Measurements from ENCODE around the gene AATF. TPM values are rescaled to one million over a fixed set of nuclear protein-coding genes. Genes with fewer than 3 reads are reported as not detected.

The AATF gene
- total and polyA plus RNA-seq, 3 experiments from 2014 or later = 92.7 to 130 (median 122) TPM

DNA sequence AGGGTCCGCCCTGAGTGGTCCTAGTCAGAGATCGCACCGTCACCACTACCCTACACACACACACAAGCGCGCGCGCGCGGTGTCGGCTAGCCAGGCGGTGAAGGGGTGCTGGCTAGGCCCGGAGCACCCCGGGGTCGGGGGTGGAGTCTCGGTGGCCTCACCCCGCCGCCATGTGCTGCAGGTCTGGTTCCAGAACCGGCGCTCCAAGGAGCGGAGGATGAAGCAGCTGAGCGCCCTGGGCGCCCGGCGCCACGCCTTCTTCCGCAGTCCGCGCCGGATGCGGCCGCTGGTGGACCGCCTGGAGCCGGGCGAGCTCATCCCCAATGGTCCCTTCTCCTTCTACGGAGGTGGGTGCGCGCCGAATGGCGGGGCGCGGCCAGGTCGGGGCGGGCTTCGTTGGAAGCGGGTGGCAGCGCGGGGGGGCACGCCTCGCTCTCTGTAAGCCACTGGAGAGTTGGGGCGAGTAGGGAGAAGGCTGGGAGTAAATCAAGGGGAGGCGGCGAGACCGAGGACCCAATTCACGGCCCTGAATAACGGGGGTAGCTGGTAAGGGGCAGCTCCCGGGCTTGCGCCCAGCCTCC lies 6.6 kb upstream of the AATF start:
- POLR2A ChIA-PET = no interaction called here
- Histone ChIP-seq H3K27me3 (ENCODE audit: insufficient read depth, low read length, poor library complexity, severe bottlenecking) (peaks cover 97% of the 10 kb centered on the region), H3K27ac (ENCODE audit: low read depth, low read length) (no peak overlapping the region), H3K36me3 (ENCODE audit: insufficient read depth, low read length) (no peaks in the 10 kb centered on the region), H3K4me3 (ENCODE audit: low read length) (no peak overlapping the region), H3K9me3 (ENCODE audit: low read length) (no peaks in the 10 kb centered on the region), H3K4me1 (ENCODE audit: insufficient read depth, low read length) (peaks cover 38% of the 10 kb centered on the region)
- H3K27ac Mint-ChIP-seq = peak overlapping the region in 2 of 8 donors; percentile 44 to 87
- CTCF ChIA-PET = no interaction called here
- peaks cover 0 to 7% (median 3%) of the 10 kb centered on the region in 5 donors for H3K9me3 Mint-ChIP-seq
- H3K36me3 Mint-ChIP-seq = peaks cover 0 to 3% (median 0%) of the 10 kb centered on the region in 3 donors
- peaks cover 80 to 86% of the 10 kb centered on the region in 2 donors for H3K27me3 Mint-ChIP-seq
- DNase-seq = no peak
- peak overlapping the region in 5 of 7 donors; percentile 33 to 71 (median 61) for H3K4me3 Mint-ChIP-seq
- peaks cover 34 to 49% (median 40%) of the 10 kb centered on the region in 3 donors for H3K4me1 Mint-ChIP-seq

DNA sequence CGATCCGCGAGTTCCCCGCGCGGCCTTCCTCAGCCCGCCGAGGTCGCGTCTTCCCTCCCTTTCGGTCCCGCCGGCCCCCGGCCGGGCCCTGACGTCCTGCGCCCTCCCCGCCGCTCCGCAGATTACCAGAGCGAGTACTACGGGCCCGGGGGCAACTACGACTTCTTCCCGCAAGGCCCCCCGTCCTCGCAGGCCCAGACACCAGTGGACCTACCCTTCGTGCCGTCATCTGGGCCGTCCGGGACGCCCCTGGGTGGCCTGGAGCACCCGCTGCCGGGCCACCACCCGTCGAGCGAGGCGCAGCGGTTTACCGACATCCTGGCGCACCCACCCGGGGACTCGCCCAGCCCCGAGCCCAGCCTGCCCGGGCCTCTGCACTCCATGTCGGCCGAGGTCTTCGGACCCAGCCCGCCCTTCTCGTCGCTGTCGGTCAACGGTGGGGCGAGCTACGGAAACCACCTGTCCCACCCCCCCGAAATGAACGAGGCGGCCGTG lies 6.1 kb upstream of the AATF start:
- no peak overlapping the region for H3K27ac Mint-ChIP-seq
- peaks cover 35% of the 10 kb centered on the region for H3K4me1 ChIP-seq (ENCODE audit: insufficient read depth, low read length)
- CTCF ChIA-PET = no interaction called here
- peaks cover 31 to 45% (median 35%) of the 10 kb centered on the region in 3 donors for H3K4me1 Mint-ChIP-seq
- H3K4me3 Mint-ChIP-seq = no peak overlapping the region
- peaks cover 0 to 7% (median 3%) of the 10 kb centered on the region in 5 donors for H3K9me3 Mint-ChIP-seq
- no peak overlapping the region for H3K27ac ChIP-seq (ENCODE audit: low read depth, low read length)
- H3K27me3 ChIP-seq (ENCODE audit: insufficient read depth, low read length, poor library complexity, severe bottlenecking) = peaks cover 93% of the 10 kb centered on the region
- peaks cover 0 to 3% (median 0%) of the 10 kb centered on the region in 3 donors for H3K36me3 Mint-ChIP-seq
- POLR2A ChIA-PET = no interaction called here
- no peaks in the 10 kb centered on the region for H3K9me3 ChIP-seq (ENCODE audit: low read length)
- peaks cover 80 to 83% of the 10 kb centered on the region in 2 donors for H3K27me3 Mint-ChIP-seq
- H3K36me3 ChIP-seq (ENCODE audit: insufficient read depth, low read length) = no peaks in the 10 kb centered on the region
- no peak overlapping the region for H3K4me3 ChIP-seq (ENCODE audit: low read length)
- DNase-seq = no peak

- H3K4me1 ChIP-seq (ENCODE audit: insufficient read depth, low read length) = peaks cover 35% of the 10 kb centered on the region
- Mint-ChIP-seq H3K27ac (peak overlapping the region in 4 of 8 donors; percentile 18 to 70 (median 40)), H3K36me3 (peaks cover 0 to 5% (median 3%) of the 10 kb centered on the region in 3 donors), H3K4me1 (peaks cover 33 to 45% (median 35%) of the 10 kb centered on the region in 3 donors), H3K9me3 (peaks cover 0 to 8% (median 3%) of the 10 kb centered on the region in 5 donors), H3K27me3 (peaks cover 74 to 75% of the 10 kb centered on the region in 2 donors), H3K4me3 (peak overlapping the region in 5 of 7 donors; percentile 16 to 79 (median 38))
- ChIA-PET CTCF (interaction anchor here (0.8 kb wide), 1 partner anchor 13 kb away, joined by 3 read pairs; no protein-coding TSS in a partner anchor), POLR2A (no interaction called here)
- H3K36me3 ChIP-seq (ENCODE audit: insufficient read depth, low read length) = no peaks in the 10 kb centered on the region
- peaks cover 84% of the 10 kb centered on the region for H3K27me3 ChIP-seq (ENCODE audit: insufficient read depth, low read length, poor library complexity, severe bottlenecking)
- DNase-seq = no peak
- H3K27ac ChIP-seq (ENCODE audit: low read depth, low read length) = no peak overlapping the region
- no peaks in the 10 kb centered on the region for H3K9me3 ChIP-seq (ENCODE audit: low read length)
- H3K4me3 ChIP-seq (ENCODE audit: low read length) = no peak overlapping the region
These were observed 5.2 kb upstream of the AATF start for GRCh38 chr17:36943250-36944191.

DNA sequence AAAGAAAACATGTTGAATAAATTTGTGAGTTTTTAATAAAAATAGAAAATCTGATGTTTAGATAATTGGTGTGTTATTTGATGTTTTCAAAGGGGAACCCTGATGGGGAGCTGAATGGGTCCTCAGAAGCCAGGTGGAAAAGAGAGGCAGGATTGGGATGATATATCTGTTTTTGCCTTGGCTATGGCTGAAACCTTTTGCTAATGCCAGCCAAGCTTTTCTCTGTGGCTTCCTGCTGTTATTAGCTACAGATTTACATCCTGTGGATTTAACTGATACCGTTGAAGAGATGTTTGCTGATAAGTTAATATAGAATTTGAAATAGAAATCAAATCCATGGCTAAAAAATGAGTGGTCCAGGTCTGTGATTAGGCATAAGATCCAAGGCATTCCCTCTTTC lies 4.2 kb upstream of the AATF start:
- Mint-ChIP-seq H3K27ac (peak overlapping the region in 2 of 8 donors; percentile 7 to 71), H3K4me1 (peaks cover 33 to 45% (median 36%) of the 10 kb centered on the region in 3 donors), H3K36me3 (peaks cover 0 to 13% (median 5%) of the 10 kb centered on the region in 3 donors), H3K9me3 (peaks cover 0 to 12% (median 3%) of the 10 kb centered on the region in 5 donors), H3K27me3 (peaks cover 65 to 66% of the 10 kb centered on the region in 2 donors), H3K4me3 (peak overlapping the region in 1 of 7 donors; percentile 41)
- no peak for DNase-seq
- peaks cover 27% of the 10 kb centered on the region for H3K4me1 ChIP-seq (ENCODE audit: insufficient read depth, low read length)
- H3K9me3 ChIP-seq (ENCODE audit: low read length) = no peaks in the 10 kb centered on the region
- H3K27ac ChIP-seq (ENCODE audit: low read depth, low read length) = no peak overlapping the region
- CTCF ChIA-PET = no interaction called here
- no peaks in the 10 kb centered on the region for H3K36me3 ChIP-seq (ENCODE audit: insufficient read depth, low read length)
- peaks cover 74% of the 10 kb centered on the region for H3K27me3 ChIP-seq (ENCODE audit: insufficient read depth, low read length, poor library complexity, severe bottlenecking)
- no peak overlapping the region for H3K4me3 ChIP-seq (ENCODE audit: low read length)
- POLR2A ChIA-PET = no interaction called here

DNA sequence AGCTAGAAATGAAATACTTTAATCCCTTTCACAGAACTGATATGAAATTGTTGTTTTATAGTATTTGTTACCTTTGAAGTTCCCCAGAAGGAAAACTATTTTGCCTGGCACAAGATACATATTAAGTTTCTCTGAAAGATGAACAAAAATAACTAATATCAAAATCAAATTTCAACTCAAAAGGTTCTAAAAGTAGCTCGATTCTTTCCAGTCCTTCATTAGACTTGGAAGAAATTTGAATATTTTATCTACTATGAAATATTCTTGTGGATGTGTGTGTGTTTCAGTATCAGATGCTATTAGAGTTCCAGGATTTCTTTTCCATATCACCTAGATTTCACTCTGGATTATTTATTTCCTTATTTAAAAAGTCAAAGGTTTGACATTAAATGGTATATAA lies 3.6 kb upstream of the AATF start:
- Mint-ChIP-seq H3K36me3 (peaks cover 0 to 19% (median 6%) of the 10 kb centered on the region in 3 donors), H3K9me3 (peaks cover 0 to 12% (median 3%) of the 10 kb centered on the region in 5 donors), H3K4me1 (peaks cover 34 to 46% (median 39%) of the 10 kb centered on the region in 3 donors), H3K27ac (peak overlapping the region in 2 of 8 donors; percentile 7 to 71), H3K4me3 (peak overlapping the region in 1 of 7 donors; percentile 43), H3K27me3 (peaks cover 60 to 61% of the 10 kb centered on the region in 2 donors)
- Histone ChIP-seq H3K27me3 (ENCODE audit: insufficient read depth, low read length, poor library complexity, severe bottlenecking) (peaks cover 69% of the 10 kb centered on the region), H3K27ac (ENCODE audit: low read depth, low read length) (no peak overlapping the region), H3K4me3 (ENCODE audit: low read length) (no peak overlapping the region), H3K9me3 (ENCODE audit: low read length) (no peaks in the 10 kb centered on the region), H3K36me3 (ENCODE audit: insufficient read depth, low read length) (no peaks in the 10 kb centered on the region), H3K4me1 (ENCODE audit: insufficient read depth, low read length) (peaks cover 29% of the 10 kb centered on the region)
- CTCF ChIA-PET = no interaction called here
- DNase-seq = no peak
- POLR2A ChIA-PET = no interaction called here

GRCh38 chr17:36945959-36946725 lies 2.6 kb upstream of the AATF start:
- Mint-ChIP-seq H3K9me3 (peaks cover 0 to 12% (median 3%) of the 10 kb centered on the region in 5 donors), H3K27ac (peak overlapping the region in 2 of 8 donors; percentile 22 to 71), H3K36me3 (peaks cover 6 to 26% (median 6%) of the 10 kb centered on the region in 3 donors), H3K4me3 (peak overlapping the region in 1 of 7 donors; percentile 24), H3K4me1 (peaks cover 43 to 46% (median 44%) of the 10 kb centered on the region in 3 donors), H3K27me3 (peaks cover 50 to 51% of the 10 kb centered on the region in 2 donors)
- Histone ChIP-seq H3K36me3 (ENCODE audit: insufficient read depth, low read length) (no peaks in the 10 kb centered on the region), H3K4me3 (ENCODE audit: low read length) (no peak overlapping the region), H3K4me1 (ENCODE audit: insufficient read depth, low read length) (peaks cover 39% of the 10 kb centered on the region), H3K27me3 (ENCODE audit: insufficient read depth, low read length, poor library complexity, severe bottlenecking) (peaks cover 60% of the 10 kb centered on the region), H3K9me3 (ENCODE audit: low read length) (no peaks in the 10 kb centered on the region), H3K27ac (ENCODE audit: low read depth, low read length) (no peak overlapping the region)
- DNase-seq = no peak
- ChIA-PET POLR2A (no interaction called here), CTCF (no interaction called here)

DNA sequence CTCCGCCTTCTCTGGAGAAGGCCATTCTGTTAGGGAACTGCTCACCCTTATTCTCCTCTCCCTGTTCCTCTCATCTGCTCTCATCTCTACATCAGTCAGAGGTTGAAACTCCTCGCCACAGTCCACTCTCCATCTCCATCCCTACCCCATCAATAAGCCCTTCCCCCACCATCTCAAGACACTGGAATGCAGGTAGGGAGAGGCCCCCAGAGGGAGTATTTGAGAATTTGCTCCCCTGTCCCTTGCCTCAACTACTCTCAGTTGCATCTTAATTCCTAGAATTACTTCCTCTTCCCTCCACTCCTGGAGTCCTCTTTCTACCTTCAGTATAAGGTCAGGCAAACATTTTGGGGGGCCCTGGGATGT lies 2.0 kb upstream of the AATF start:
- Mint-ChIP-seq H3K27ac (peak overlapping the region in 1 of 8 donors; percentile 22), H3K4me3 (peak overlapping the region in 2 of 7 donors; percentile 16 to 24)

More for the DNA sequence above, 2.0 kb upstream of the AATF start:
- DNase-seq = no peak
- ChIA-PET POLR2A (no interaction called here), CTCF (no interaction called here)
- peaks cover 0 to 12% (median 2%) of the 10 kb centered on the region in 5 donors for H3K9me3 Mint-ChIP-seq
- Histone ChIP-seq H3K27me3 (ENCODE audit: insufficient read depth, low read length, poor library complexity, severe bottlenecking) (peaks cover 55% of the 10 kb centered on the region), H3K27ac (ENCODE audit: low read depth, low read length) (no peak overlapping the region), H3K4me1 (ENCODE audit: insufficient read depth, low read length) (peaks cover 43% of the 10 kb centered on the region), H3K4me3 (ENCODE audit: low read length) (no peak overlapping the region), H3K9me3 (ENCODE audit: low read length) (no peaks in the 10 kb centered on the region), H3K36me3 (ENCODE audit: insufficient read depth, low read length) (peaks cover 1% of the 10 kb centered on the region)
- H3K27me3 Mint-ChIP-seq = peaks cover 44 to 45% of the 10 kb centered on the region in 2 donors
- peaks cover 4 to 29% (median 6%) of the 10 kb centered on the region in 3 donors for H3K36me3 Mint-ChIP-seq
- peaks cover 44 to 48% (median 44%) of the 10 kb centered on the region in 3 donors for H3K4me1 Mint-ChIP-seq
